Pancreas (tissue), 10 donors: ENCODE measurements around the gene PREB. TPM values are rescaled to one million over a fixed set of nuclear protein-coding genes. Genes with fewer than 3 reads are reported as not detected.

Experiments
- ATAC-seq, 4 donors: fragments of 200-7000 bp; cut with Tn5 transposase; one replicate each; pipeline versions ENCODE4 v1.8.0 to v1.9.1; 2020; ENCODE audit warnings: mild to moderate bottlenecking in 4 of 4, moderate library complexity in 4 of 4
- DNase-seq, 6 donors: peaks; one replicate each; pipeline ENCODE4 v3.0.0-alpha.2; 2020
- FAIRE-seq: peaks from 2 replicates; lab custom pipeline; 2012; peaks lifted over from hg19 to GRCh38; lab: Jason Lieb, UNC
- H3K27ac ChIP-seq, 4 donors: fragments of 200-600 bp; sonication (generic); 1 replicate in 3 of 4; 2 replicates in 1 of 4; pipeline versions ENCODE4 v1.5.0 to v1.8.0; 2020
- H3K27me3 ChIP-seq, 4 donors: fragments of 200-600 bp; one replicate each; pipeline ENCODE4 v1.8.0; 2021
- H3K36me3 ChIP-seq, 3 donors: fragments of 200-600 bp; sonication (generic) in 1 of 3; one replicate each; pipeline versions ENCODE4 v1.5.0 to v1.8.0; 2020 to 2021
- H3K4me1 ChIP-seq, 3 donors: fragments of 200-600 bp; one replicate each; pipeline ENCODE4 v1.8.0; 2021
- H3K4me3 ChIP-seq, 4 donors: fragments of 200-600 bp; sonication (generic) in 2 of 4; one replicate each; pipeline versions ENCODE4 v1.5.0 to v1.8.0; 2020 to 2021
- H3K9me3 ChIP-seq, 4 donors: fragments of 200-600 bp; one replicate each; pipeline ENCODE4 v1.8.0; 2021
- WGBS, 2 donors: extraction: QIAGEN DNeasy Blood & Tissue Kit; methylation state at CpG; one replicate each; pipeline ENCODE4 v1.1.7; 2013; 5-methylcytosine and 5-hydroxymethylcytosine counted together
- intact Hi-C, 3 donors: fragments of 100-400 bp; cut with DNase I; formaldehyde crosslinking; loops; one replicate each; pipeline versions ENCODE4 v1.11.1 to v1.14.2; 2022
- polyA plus RNA-seq, 2 donors: library from polyadenylated mRNA; stranded (reverse); fragments of 200-250 nt; gene quantifications; one replicate each; pipeline ENCODE4 v1.2.3, GENCODE V29; 2013
- total RNA-seq, 6 donors: library from RNA; stranded (reverse); fragmentation: NEBNext Ultra II Directional in 4 of 6; extraction: Animal tissue kit (Norgen Biotek cat#: 25700) in 4 of 6; gene quantifications; one replicate each; pipeline versions ENCODE4 v1.2.1 to v1.2.4, GENCODE V29; 2021 to 2023
- TF ChIP-seq, protein P1 (sequence below), 4 donors: fragments of 200-600 bp; sonication (generic) in 3 of 4; IDR thresholded peaks; one replicate each; pipeline versions ENCODE4 v1.5.0 to v1.8.0; 2021; ENCODE audit warnings: antibody characterized with exemption in 4 of 4
- donor health status: healthy with polysubstance abuse.
- donor health status: DM: no; HTN: no; CAD: no; lungs with moderate emphysema.
- donor health status: DM: no; HTN: no; CAD: no.
- donor health status: control.
- donor health status: control.
- donor health status: Bipolar disorder and iron deficiency.
- donor health status: DM: yes; HTN: yes; CAD: no.
- donor health status: DM: no; HTN: no; CAD: no.
- donor health status: DM: no; HTN: no; CAD: no.
- donor health status: DM: yes; HTN: yes; CAD: no.

Gene PREB
- total and polyA plus RNA-seq, 8 donors = 24.6 to 73.6 (median 31.2) TPM

GRCh38 chr2:27094353-27094984 lies 40.0 kb downstream of the PREB start:
- Histone ChIP-seq H3K27ac (no peak overlapping the region), H3K4me1 (peaks cover 0 to 10% (median 8%) of the 10 kb centered on the region in 3 donors), H3K27me3 (no peaks in the 10 kb centered on the region), H3K36me3 (no peaks in the 10 kb centered on the region), H3K4me3 (no peak overlapping the region), H3K9me3 (no peaks in the 10 kb centered on the region)
- DNase-seq (peak in 1 of 6 donors; percentile 56), FAIRE-seq (no peak), ATAC-seq (no peak)
- WGBS, 2 donors = 93 to 95% methylated on average over 24 of the region's 24 CpGs
- intact Hi-C loops = loop anchor here in 1 of 3 donors (10.0 kb wide), 1 partner anchor 100 kb away; no protein-coding TSS in a partner anchor
- TF ChIP-seq, protein P1, sequence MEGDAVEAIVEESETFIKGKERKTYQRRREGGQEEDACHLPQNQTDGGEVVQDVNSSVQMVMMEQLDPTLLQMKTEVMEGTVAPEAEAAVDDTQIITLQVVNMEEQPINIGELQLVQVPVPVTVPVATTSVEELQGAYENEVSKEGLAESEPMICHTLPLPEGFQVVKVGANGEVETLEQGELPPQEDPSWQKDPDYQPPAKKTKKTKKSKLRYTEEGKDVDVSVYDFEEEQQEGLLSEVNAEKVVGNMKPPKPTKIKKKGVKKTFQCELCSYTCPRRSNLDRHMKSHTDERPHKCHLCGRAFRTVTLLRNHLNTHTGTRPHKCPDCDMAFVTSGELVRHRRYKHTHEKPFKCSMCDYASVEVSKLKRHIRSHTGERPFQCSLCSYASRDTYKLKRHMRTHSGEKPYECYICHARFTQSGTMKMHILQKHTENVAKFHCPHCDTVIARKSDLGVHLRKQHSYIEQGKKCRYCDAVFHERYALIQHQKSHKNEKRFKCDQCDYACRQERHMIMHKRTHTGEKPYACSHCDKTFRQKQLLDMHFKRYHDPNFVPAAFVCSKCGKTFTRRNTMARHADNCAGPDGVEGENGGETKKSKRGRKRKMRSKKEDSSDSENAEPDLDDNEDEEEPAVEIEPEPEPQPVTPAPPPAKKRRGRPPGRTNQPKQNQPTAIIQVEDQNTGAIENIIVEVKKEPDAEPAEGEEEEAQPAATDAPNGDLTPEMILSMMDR (IDR thresholded peaks at IDR 0.05) = no peak

DNA sequence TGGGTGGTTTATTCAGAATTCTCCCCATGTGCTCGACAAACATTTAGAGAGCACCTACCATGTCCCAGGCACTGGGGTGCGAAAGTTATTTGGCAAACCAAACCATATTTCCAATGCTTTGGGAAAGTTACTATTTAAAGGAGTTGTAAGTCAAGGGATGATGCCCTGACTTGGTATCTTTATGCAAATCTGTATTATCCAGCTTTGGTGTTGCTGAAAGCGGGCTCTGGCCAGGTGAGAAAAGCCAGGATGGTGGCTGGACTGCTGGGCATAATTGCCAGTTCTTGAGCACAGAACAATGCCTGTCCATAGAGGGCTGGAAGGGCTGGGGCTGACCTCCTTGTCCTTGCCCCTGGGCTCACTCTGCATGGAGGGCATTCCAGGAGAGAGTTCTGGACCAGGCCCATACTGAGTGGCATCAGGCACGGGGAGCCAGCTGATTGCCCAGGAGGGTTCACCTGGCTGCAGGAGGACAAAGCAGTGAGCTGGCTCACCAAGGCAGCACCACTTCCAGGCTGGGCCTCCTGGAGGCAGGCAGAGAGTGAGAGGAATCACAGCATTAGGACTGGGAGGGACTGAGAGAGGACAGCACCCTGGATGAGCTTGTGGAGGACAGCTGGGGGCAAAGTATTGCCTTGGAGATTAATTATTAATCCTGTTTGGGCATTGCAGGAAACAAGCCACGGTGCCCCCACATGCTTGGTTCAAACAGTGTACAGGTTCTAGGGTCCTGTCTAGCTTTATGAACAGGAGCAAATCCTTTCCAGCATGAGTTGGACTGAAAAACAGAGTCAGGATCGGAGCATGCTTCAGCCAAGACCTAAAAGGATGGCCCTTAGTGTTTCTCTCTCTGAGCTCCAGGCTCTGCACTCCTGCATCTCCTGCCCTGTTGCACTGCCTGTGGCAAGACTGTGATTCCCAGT lies 40.7 kb downstream of the PREB start:
- no peak overlapping the region for H3K27ac ChIP-seq
- no peak overlapping the region for H3K4me3 ChIP-seq
- intact Hi-C loops = loop anchor here in 1 of 3 donors (10.0 kb wide), 1 partner anchor 101 kb away; no protein-coding TSS in a partner anchor

GRCh38 chr2:27092696-27093429 lies 41.6 kb downstream of the PREB start:
- intact Hi-C loops = loop anchor here in 1 of 3 donors (10.0 kb wide), 1 partner anchor 102 kb away; no protein-coding TSS in a partner anchor
- Histone ChIP-seq H3K9me3 (no peaks in the 10 kb centered on the region), H3K27ac (no peak overlapping the region), H3K4me1 (peaks cover 0 to 10% (median 8%) of the 10 kb centered on the region in 3 donors), H3K4me3 (no peak overlapping the region), H3K27me3 (no peaks in the 10 kb centered on the region), H3K36me3 (no peaks in the 10 kb centered on the region)
- TF ChIP-seq, protein P1 (IDR thresholded peaks at IDR 0.05) = no peak
- FAIRE-seq (no peak), DNase-seq (peak in 1 of 6 donors; percentile 70), ATAC-seq (no peak)
- 44 to 55% methylated on average over 10 of the region's 10 CpGs for WGBS, 2 donors

More for the DNA sequence above, 40.7 kb downstream of the PREB start:
- DNase-seq = no peak
- Histone ChIP-seq H3K9me3 (no peaks in the 10 kb centered on the region), H3K27me3 (no peaks in the 10 kb centered on the region), H3K4me1 (peaks cover 0 to 10% (median 8%) of the 10 kb centered on the region in 3 donors), H3K36me3 (no peaks in the 10 kb centered on the region)
- no peak for ATAC-seq
- no peak for FAIRE-seq
- TF ChIP-seq, protein P1 (IDR thresholded peaks at IDR 0.05) = no peak
- 80 to 82% methylated on average over 6 of the region's 6 CpGs for WGBS, 2 donors

- Histone ChIP-seq H3K36me3 (no peaks in the 10 kb centered on the region), H3K4me3 (no peak overlapping the region), H3K4me1 (peaks cover 0 to 15% (median 8%) of the 10 kb centered on the region in 3 donors), H3K27ac (no peak overlapping the region), H3K9me3 (no peaks in the 10 kb centered on the region), H3K27me3 (no peaks in the 10 kb centered on the region)
- peak in 1 of 6 donors; percentile 55 for DNase-seq
- no peak for FAIRE-seq
- intact Hi-C loops = loop anchor here in 1 of 3 donors (10.0 kb wide), 1 partner anchor 103 kb away; no protein-coding TSS in a partner anchor
- TF ChIP-seq, protein P1 (IDR thresholded peaks at IDR 0.05) = no peak
- ATAC-seq = no peak
- WGBS, 2 donors = 80 to 88% methylated on average over 25 of the region's 25 CpGs
Measured at GRCh38 chr2:27091746-27092695, 42.4 kb downstream of the PREB start.
